GM13977 (cell line): ENCODE results near the gene ARHGAP44.

Experiments
- DNase-seq: peaks from one replicate; pipeline ENCODE4 v3.0.0; 2012; ENCODE audit warnings: low spot score
- CTCF ChIP-seq: IDR thresholded peaks from 2 replicates; pipeline ENCODE4 v1.5.1; 2012; ENCODE audit warnings: mild to moderate bottlenecking, control low read depth; ENCODE audit not compliant: insufficient read depth; ENCODE audit errors: extremely low read depth, missing control alignments
- in situ Hi-C: fragments of 300-500 bp; cut with MboI; formaldehyde crosslinking; loops from one replicate; pipeline ENCODE4 v1.12.0; 2022; ENCODE audit warnings: low sequenced_read_pairs, low pct_unique_long_range_greater_than_20kb, mixed read lengths, inconsistent platforms; ENCODE audit not compliant: unreplicated experiment

Gene ARHGAP44

GRCh38 chr17:12756786-12757185, 32.5 kb upstream of the ARHGAP44 start:
- no peak for DNase-seq
- in situ Hi-C loops: no loop called here
- no peak for TF ChIP-seq CTCF

GRCh38 chr17:12759090-12759489, 30.2 kb upstream of the ARHGAP44 start:
- no peak for TF ChIP-seq CTCF
- in situ Hi-C loops: no loop called here
- DNase-seq: no peak

- in situ Hi-C loops: no loop called here
- DNase-seq: no peak
- TF ChIP-seq CTCF: no peak
These were observed 23.8 kb upstream of the ARHGAP44 start for GRCh38 chr17:12765548-12765947.

- TF ChIP-seq CTCF: no peak
- in situ Hi-C loops: no loop called here
These were observed 21.0 kb upstream of the ARHGAP44 start for GRCh38 chr17:12768255-12768654.

GRCh38 chr17:12769981-12770380, 19.3 kb upstream of the ARHGAP44 start:
- DNase-seq: no peak
- no peak for TF ChIP-seq CTCF
- in situ Hi-C loops: no loop called here

More at GRCh38 chr17:12768255-12768654, 21.0 kb upstream of the ARHGAP44 start:
- DNase-seq: no peak

GRCh38 chr17:12773153-12773552, 16.1 kb upstream of the ARHGAP44 start:
- DNase-seq: no peak
- TF ChIP-seq CTCF: no peak
- in situ Hi-C loops: no loop called here

GRCh38 chr17:12789075-12789480, 220 bp upstream of the ARHGAP44 start:
- no peak for TF ChIP-seq CTCF
- no peak for DNase-seq
- in situ Hi-C loops: no loop called here
